ENCODE measurements around the gene DLG1.
A peak's percentile ranks its signal among the peaks of the same experiment; 100 is the strongest.

The DLG1 gene

DNA sequence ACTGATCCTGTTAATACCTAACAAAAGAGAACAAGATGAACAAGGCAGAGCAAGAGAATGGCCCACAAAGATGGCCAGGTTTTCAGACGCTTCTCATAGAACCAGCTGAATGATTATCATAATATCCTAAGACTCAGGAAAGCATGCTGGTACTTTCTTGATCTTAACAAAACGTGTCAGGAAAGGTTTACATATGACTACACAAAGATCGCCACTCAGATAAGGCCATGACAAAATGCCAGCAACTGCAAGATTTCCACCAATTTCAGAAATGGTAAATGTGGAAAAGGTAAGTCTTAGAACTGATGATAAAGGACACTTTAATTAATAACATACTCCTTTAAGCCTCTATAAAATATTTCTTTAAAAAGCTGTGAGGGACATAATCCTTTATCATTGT lies 108.8 kb downstream of the DLG1 start:
- in situ Hi-C loops (cut with HindIII; ENCODE audit: low sequenced_read_pairs): no loop called here
- no peak for DNase-seq (ENCODE audit: low read depth, low spot score)
- no peak overlapping the region for H3K4me3 ChIP-seq (ENCODE audit: low read depth, low read length)
- TF ChIP-seq, protein P1, sequence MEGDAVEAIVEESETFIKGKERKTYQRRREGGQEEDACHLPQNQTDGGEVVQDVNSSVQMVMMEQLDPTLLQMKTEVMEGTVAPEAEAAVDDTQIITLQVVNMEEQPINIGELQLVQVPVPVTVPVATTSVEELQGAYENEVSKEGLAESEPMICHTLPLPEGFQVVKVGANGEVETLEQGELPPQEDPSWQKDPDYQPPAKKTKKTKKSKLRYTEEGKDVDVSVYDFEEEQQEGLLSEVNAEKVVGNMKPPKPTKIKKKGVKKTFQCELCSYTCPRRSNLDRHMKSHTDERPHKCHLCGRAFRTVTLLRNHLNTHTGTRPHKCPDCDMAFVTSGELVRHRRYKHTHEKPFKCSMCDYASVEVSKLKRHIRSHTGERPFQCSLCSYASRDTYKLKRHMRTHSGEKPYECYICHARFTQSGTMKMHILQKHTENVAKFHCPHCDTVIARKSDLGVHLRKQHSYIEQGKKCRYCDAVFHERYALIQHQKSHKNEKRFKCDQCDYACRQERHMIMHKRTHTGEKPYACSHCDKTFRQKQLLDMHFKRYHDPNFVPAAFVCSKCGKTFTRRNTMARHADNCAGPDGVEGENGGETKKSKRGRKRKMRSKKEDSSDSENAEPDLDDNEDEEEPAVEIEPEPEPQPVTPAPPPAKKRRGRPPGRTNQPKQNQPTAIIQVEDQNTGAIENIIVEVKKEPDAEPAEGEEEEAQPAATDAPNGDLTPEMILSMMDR (IDR thresholded peaks at IDR 0.05; ENCODE audit: low read depth, low read length): no peak

DNA sequence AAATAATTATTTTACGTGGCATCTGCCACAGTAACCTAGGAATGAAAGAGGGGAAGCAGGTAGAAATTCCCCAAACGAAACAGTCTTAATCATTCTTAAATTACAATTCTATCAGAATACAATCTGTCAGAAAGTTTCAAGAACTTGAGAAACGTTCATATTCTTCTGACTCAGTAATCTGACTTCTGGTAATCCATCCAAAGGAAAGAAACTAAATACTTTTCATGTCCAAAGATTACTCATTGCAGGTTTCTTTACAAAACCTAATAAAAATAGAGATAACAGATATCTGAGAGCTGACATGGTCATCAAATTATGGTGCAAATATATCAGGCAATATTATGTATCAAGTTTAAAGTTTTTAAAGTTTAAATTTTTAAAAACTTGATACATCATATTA lies 109.4 kb downstream of the DLG1 start:
- in situ Hi-C loops (cut with HindIII; ENCODE audit: low sequenced_read_pairs): no loop called here
- no peak overlapping the region for H3K4me3 ChIP-seq (ENCODE audit: low read depth, low read length)

GRCh38 chr3:197186887-197187588 lies 111.4 kb downstream of the DLG1 start:
- TF ChIP-seq, protein P1 (IDR thresholded peaks at IDR 0.05; ENCODE audit: low read depth, low read length): peak; percentile 78
- in situ Hi-C loops (cut with HindIII; ENCODE audit: low sequenced_read_pairs): no loop called here
- no peak overlapping the region for H3K4me3 ChIP-seq (ENCODE audit: low read depth, low read length)
- DNase-seq (ENCODE audit: low read depth, low spot score): peak; percentile 59

More for the DNA sequence above, 109.4 kb downstream of the DLG1 start:
- TF ChIP-seq, protein P1 (IDR thresholded peaks at IDR 0.05; ENCODE audit: low read depth, low read length): no peak
- DNase-seq (ENCODE audit: low read depth, low spot score): no peak

- TF ChIP-seq, protein P1 (IDR thresholded peaks at IDR 0.05; ENCODE audit: low read depth, low read length): no peak
- in situ Hi-C loops (cut with HindIII; ENCODE audit: low sequenced_read_pairs): no loop called here
- H3K4me3 ChIP-seq (ENCODE audit: low read depth, low read length): no peak overlapping the region
- no peak for DNase-seq (ENCODE audit: low read depth, low spot score)
Measured at GRCh38 chr3:197183582-197183981, 114.8 kb downstream of the DLG1 start.

DNA sequence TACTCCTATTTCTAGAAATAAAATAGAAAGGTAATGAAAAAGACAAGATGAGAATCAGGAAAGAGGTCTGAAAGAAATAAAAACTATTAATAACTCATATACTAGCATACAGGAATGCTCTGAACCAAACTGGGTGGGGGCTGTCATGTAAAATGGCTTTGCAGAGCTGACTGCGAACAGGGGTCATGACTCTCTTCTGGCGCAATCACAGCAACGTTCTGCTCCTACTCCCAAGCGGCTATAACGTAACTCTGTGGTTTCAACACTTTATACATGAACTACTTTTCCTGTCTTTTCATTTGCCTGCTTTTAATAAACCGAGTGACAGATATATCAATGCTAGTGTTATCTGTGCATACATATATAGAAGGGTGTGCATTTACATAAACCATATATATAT lies 116.7 kb downstream of the DLG1 start:
- DNase-seq (ENCODE audit: low read depth, low spot score): peak; percentile 36
- TF ChIP-seq, protein P1 (IDR thresholded peaks at IDR 0.05; ENCODE audit: low read depth, low read length): no peak
- in situ Hi-C loops (cut with HindIII; ENCODE audit: low sequenced_read_pairs): no loop called here
- H3K4me3 ChIP-seq (ENCODE audit: low read depth, low read length): no peak overlapping the region

DNA sequence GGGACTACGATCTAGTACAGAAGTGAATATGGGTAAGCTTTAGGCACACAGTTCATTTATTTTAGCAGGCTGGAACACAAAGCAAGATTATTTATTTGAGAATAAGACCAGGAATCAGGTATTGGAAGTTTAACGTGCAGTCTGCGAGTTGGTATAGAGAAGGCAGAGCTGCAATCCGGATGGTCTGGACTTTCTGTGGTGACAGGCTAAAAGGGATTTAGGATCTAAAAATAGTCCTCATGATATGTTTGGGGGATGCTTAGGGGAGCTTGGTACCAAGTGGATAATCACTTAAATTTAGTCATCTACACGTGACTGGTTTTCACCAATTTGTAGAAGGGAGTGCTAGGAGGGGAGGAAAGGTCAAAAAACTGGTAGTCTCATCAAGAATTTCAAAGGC lies 119.4 kb downstream of the DLG1 start:
- in situ Hi-C loops (cut with HindIII; ENCODE audit: low sequenced_read_pairs): no loop called here
- TF ChIP-seq, protein P1 (IDR thresholded peaks at IDR 0.05; ENCODE audit: low read depth, low read length): no peak

More for the DNA sequence above, 119.4 kb downstream of the DLG1 start:
- no peak for DNase-seq (ENCODE audit: low read depth, low spot score)
- H3K4me3 ChIP-seq (ENCODE audit: low read depth, low read length): no peak overlapping the region
